A673 (cell line): Measurements from ENCODE around the gene GSTT4.
"Not testable (repeated sequence)": the region's sequence is repeated elsewhere in the genome, so short reads cannot be mapped to it uniquely, and the experiment has no call there.

ENCODE experiments used
- EZH2 ChIP-seq: fragments of 200-600 bp; sonication (generic); IDR thresholded peaks from 2 replicates; pipeline ENCODE4 v1.6.1; 2017; ENCODE audit warnings: borderline replicate concordance, low read depth, mild to moderate bottlenecking, mixed read lengths, antibody characterized with exemption, low read length; ENCODE audit not compliant: poor library complexity, severe bottlenecking
- TF ChIP-seq, protein P1 (sequence below): fragments of 300-800, 200-600 bp; sonication (generic); conservative IDR thresholded peaks from 2 replicates; pipeline ENCODE4 v1.5.1; 2017; ENCODE audit warnings: low read depth, mild to moderate bottlenecking, antibody characterized with exemption, low read length, moderate library complexity, mixed read lengths

DNA sequence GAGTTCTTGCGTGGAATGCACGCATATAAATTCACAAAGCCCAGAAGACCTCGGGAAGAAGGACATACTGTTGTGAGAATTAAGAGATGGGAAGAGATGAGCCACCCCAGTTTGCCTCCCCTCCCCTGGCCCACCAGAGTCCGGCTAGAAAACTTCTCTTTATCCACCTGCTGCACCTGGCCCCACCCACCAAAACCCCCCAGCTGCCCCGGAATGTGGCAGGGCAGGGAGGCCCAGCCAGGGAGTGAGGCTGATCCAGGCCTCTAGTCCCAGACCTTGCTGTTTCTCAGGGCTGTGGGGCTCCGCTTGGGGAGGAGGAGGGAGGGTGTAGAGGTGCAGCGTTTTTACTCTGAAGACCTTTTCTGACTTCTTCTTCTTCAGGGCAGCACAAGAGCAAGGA is 24.7 kb downstream of the GSTT4 start:
- TF ChIP-seq EZH2, result not testable (repeated sequence)
- TF ChIP-seq, protein P1, sequence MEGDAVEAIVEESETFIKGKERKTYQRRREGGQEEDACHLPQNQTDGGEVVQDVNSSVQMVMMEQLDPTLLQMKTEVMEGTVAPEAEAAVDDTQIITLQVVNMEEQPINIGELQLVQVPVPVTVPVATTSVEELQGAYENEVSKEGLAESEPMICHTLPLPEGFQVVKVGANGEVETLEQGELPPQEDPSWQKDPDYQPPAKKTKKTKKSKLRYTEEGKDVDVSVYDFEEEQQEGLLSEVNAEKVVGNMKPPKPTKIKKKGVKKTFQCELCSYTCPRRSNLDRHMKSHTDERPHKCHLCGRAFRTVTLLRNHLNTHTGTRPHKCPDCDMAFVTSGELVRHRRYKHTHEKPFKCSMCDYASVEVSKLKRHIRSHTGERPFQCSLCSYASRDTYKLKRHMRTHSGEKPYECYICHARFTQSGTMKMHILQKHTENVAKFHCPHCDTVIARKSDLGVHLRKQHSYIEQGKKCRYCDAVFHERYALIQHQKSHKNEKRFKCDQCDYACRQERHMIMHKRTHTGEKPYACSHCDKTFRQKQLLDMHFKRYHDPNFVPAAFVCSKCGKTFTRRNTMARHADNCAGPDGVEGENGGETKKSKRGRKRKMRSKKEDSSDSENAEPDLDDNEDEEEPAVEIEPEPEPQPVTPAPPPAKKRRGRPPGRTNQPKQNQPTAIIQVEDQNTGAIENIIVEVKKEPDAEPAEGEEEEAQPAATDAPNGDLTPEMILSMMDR, result not testable (repeated sequence)
